UCSD-AML1 (cell line): Measurements from ENCODE around the gene ZNF608.
A peak's percentile ranks its signal among the peaks of the same experiment; 100 is the strongest.

Source experiments
- DNase-seq: peaks from one replicate; lab custom pipeline; 2025; ENCODE audit not compliant: unreplicated experiment; lab: John Stamatoyannopoulos, UW

ZNF608 gene

GRCh38 chr5:124745928-124746915, at the start of gene ZNF608:
ZNF608 (minus strand) TSS chr5:124746639; CDS start chr5:124744989, 1,650 bp downstream.
- DNase-seq = peak; percentile 21

- no peak for DNase-seq
These were observed 49.4 kb upstream of the ZNF608 start for GRCh38 chr5:124795829-124796228.

GRCh38 chr5:124790895-124791732, 44.7 kb upstream of the ZNF608 start:
- no peak for DNase-seq

GRCh38 chr5:124790301-124790894, 44.0 kb upstream of the ZNF608 start:
- no peak for DNase-seq

- DNase-seq = no peak
These were observed 42.7 kb upstream of the ZNF608 start for GRCh38 chr5:124789104-124789605.

- no peak for DNase-seq
These were observed 37.4 kb upstream of the ZNF608 start for GRCh38 chr5:124783794-124784193.

- no peak for DNase-seq
These were observed 36.8 kb upstream of the ZNF608 start for GRCh38 chr5:124783285-124783684.

- no peak for DNase-seq
These were observed 35.8 kb upstream of the ZNF608 start for GRCh38 chr5:124782262-124782661.

- no peak for DNase-seq
These were observed 33.6 kb upstream of the ZNF608 start for GRCh38 chr5:124780011-124780410.

GRCh38 chr5:124773315-124774311, 27.2 kb upstream of the ZNF608 start:
- no peak for DNase-seq

GRCh38 chr5:124772457-124773200, 26.2 kb upstream of the ZNF608 start:
- no peak for DNase-seq

- DNase-seq = no peak
These were observed 25.3 kb upstream of the ZNF608 start for GRCh38 chr5:124771761-124772160.

- DNase-seq = no peak
These were observed 18.7 kb upstream of the ZNF608 start for GRCh38 chr5:124764992-124765611.

GRCh38 chr5:124764585-124764984, 18.1 kb upstream of the ZNF608 start:
- DNase-seq = no peak

GRCh38 chr5:124761010-124761409, 14.6 kb upstream of the ZNF608 start:
- DNase-seq = no peak

GRCh38 chr5:124760608-124761007, 14.2 kb upstream of the ZNF608 start:
- DNase-seq = no peak

- no peak for DNase-seq
These were observed 9.1 kb upstream of the ZNF608 start for GRCh38 chr5:124755565-124755964.

GRCh38 chr5:124755041-124755440, 8.6 kb upstream of the ZNF608 start:
- DNase-seq = no peak
